Right kidney (tissue), 1 donor: ENCODE measurements around the gene TLDC2.

ENCODE experiments used
- DNase-seq: peaks from one replicate; pipeline ENCODE4 v3.0.0-alpha.2; 2016

The TLDC2 gene

DNA sequence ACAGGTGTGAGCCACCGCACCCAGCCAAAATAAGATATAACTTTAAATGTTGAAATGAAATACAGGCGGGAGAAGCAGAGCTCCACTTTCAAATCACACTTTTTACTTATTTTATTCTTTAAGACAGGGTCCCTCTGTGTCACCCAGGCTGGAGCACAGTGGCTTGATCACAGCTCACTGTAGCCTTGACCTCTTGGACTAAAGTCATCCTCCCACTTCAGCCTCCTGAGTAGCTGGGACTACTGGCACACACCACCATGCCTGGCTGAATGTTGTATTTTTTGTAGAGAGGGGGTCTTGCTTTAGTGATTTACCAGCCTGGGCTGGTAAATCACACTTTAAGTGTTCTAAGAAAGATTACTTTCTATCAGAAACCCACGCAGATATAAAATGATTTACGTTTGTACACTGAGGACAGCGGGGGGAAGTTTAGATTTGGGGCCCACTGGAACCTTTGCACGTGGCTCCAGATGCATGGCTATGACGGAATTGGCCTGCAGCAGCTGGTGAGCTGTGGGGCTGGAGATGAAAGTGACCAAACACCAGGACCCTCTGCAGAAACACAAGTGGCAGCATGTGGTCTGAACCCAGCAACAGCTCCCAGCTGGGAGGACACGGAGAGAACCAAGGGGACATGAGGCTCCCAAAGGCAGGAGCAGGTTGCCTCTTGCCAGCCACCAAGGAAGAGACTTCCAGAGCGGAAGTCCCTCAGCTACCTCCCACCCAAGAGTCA lies 26.4 kb upstream of the TLDC2 start:
- no peak for DNase-seq

DNA sequence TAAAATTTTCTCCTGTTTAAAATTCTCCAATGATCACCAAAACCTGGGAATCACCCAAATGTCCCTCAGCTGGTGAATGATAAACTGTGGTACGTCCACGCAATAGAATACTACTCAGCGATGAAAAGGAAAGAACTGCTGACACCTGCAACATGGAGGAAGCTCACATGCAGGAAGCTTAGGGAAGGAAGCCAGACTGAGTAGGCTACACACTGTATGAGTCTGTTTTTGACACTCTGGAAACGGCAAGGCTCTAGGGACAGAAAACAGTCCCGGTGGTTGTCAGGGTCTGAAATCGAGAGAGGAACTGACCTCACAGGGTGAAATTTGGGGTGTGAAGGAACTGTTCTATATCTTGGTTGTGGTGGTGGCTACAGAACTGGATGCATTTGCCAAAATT lies 25.2 kb upstream of the TLDC2 start:
- DNase-seq, result no peak

- no peak for DNase-seq
Observed at GRCh38 chr20:36851490-36851889, 24.4 kb upstream of the TLDC2 start.

GRCh38 chr20:36852187-36852586 lies 23.8 kb upstream of the TLDC2 start:
- DNase-seq, result no peak

GRCh38 chr20:36854348-36855240 lies 21.3 kb upstream of the TLDC2 start:
- DNase-seq, result no peak

GRCh38 chr20:36855241-36855657 lies 20.7 kb upstream of the TLDC2 start:
- no peak for DNase-seq

DNA sequence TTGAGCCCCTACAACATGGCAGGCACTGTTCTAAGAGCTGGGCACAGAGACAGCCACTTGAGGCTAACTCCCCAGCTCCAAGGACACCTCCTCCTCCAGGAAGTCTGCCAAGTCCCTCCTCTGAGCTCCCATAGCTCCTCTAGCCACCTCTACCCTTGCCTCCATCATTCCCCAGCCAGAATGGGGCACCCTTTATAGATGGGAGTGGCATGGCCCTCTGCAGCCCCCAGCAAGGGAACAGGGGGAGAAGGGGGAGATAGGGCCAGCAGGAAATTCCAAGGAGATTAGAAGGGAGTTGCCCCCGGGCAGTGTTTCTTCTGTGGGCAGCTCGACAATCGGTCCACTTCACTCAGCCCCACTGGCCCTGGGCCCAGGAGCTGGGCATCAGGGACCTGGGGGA lies 19.7 kb upstream of the TLDC2 start:
- no peak for DNase-seq

DNA sequence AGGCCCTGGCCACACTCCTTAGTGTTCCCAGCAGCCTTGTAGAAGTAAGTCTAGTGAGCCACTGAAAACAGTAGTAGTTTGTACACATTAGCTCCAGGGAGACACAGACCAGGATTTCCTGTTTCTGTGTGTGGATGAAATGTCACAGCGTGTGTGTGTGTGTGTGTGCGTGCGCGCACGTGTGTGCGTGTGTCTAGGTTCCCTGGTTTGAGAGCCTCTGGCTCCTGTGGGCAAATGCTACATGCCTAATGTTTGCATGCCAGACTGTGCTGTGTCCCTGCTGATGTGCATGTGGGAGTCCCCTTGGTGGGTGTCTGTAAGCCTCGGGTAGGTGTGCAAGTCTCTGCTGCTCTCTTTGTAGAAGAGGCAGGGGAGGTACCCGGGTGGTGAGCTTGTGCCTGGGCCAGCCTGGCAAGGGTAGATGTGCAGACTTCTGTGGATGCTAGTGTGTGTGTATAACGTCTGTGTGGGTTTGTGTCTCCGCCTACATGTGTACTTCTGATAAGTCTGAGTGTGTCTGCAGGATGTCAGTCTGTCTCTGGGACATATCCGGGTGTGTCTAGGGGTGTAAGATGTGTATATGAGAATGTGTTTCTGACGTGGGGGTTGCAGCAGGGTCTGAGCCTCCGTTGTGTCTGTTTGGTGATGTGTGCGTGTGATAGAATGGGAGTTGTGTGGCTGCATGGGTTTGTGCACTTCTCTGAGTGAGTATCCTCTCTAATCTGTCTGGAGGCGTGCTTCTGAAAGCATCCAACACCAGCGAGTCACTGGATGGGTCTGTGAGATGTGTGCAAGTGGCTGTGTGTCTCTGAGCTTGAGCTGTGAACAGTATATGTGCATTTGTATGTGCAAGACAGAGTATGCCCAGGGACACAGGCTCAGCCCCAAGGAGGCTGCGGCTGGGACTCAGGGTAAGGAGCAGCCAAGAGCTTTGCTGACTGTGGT lies 19.0 kb upstream of the TLDC2 start:
- DNase-seq, result no peak

GRCh38 chr20:36859282-36859555 lies 16.7 kb upstream of the TLDC2 start:
- DNase-seq, result no peak

GRCh38 chr20:36859700-36860330 lies 16.1 kb upstream of the TLDC2 start:
- DNase-seq, result no peak

GRCh38 chr20:36860339-36860738 lies 15.6 kb upstream of the TLDC2 start:
- DNase-seq, result no peak

DNA sequence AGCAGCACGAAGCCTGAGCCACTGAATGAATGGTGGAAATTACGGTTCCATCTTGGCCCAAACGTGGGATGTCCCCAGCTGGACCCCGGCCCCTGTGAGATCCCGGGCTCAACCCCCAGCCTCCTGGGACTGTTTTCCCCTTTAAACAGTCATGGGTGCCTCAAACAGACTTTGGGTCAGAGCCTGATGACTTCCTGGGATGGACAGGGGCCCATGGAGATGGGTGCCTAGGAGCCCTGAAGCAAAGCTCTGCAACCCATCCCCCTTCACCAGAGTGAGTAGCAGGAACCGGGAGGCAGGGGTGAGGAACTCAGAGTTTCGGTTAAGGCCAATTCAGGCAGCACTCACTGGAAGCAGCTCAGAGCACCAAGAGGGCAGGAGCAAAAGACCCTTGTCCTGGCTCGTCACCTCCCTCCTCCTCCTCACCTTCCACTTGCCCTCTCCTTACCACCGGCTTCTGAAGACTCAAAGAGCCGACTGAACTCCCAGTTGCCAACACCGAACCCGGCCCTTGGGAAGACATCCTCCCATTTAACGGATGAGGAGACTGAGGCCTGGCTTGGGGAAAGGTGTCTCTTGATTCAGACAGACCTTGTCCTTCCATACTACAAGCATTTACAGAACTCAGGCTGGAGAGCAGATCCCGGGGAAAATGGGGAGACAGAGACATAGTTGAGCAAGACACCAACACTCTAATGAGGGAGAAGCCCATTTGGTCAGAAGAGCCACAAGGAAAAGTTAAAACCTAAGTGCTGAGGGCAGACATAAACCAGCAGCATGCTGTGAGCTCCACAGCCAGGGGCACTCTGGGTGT lies 14.9 kb upstream of the TLDC2 start:
- DNase-seq, result no peak

DNA sequence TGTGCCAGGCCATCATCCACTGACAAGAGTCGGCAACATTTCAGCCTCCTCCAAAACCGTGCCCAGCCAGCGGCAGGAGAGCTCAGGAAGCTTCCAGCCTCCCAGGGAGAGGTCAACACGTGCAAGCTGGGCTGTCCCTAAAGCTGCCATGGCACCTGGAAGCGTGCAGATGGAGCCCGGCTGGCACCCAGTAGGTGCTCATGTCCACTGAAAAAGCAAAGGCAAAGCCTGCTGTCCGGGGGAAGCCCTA lies 14.4 kb upstream of the TLDC2 start:
- no peak for DNase-seq

DNA sequence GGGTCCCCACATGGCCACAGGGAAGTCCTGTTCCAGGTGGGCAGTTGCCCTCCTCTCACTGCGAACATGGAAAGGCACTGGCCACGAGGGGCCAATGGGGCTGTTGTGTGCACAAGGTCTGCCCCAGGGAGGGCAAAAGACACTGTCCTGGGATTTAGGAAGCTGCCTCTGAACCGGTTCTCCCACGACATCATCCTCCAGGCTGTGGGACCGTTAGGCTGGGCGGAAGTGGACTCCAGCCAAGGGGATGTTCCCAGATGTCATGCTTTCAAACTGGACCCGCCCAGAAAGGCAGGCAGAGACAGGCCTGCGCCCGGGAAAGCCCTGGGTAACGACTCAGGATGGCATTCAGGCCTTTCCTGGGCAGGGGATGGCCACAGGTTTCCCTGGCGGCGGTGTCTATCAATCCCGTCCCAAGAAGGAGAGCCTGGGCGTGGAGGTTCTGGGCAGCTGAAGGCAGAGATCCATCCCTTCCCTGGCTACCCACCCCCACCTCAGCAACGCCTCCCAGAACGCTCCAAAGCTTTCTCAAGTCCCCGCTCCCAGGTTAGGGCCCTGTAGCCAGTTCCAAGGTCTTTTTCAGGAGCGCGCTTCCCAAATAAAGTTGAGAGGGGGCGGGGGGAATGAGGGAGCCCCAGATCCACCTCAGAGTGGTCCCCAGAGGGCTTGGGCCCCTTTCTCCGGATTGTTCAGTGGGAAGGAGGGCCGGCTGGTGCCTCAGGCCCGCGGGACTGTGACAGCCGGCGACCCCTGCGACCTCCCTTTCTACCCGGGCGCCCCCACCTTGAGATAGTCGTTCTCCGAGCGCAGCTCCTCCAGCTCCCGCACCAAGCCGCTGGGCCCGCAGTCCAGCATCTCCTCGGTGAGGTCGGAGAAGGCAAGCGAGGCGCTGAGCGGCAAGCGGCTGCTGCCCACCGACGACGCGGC lies 13.8 kb upstream of the TLDC2 start:
- peak; percentile 65 for DNase-seq

GRCh38 chr20:36862857-36863668 lies 12.9 kb upstream of the TLDC2 start:
- peak; percentile 73 for DNase-seq

DNA sequence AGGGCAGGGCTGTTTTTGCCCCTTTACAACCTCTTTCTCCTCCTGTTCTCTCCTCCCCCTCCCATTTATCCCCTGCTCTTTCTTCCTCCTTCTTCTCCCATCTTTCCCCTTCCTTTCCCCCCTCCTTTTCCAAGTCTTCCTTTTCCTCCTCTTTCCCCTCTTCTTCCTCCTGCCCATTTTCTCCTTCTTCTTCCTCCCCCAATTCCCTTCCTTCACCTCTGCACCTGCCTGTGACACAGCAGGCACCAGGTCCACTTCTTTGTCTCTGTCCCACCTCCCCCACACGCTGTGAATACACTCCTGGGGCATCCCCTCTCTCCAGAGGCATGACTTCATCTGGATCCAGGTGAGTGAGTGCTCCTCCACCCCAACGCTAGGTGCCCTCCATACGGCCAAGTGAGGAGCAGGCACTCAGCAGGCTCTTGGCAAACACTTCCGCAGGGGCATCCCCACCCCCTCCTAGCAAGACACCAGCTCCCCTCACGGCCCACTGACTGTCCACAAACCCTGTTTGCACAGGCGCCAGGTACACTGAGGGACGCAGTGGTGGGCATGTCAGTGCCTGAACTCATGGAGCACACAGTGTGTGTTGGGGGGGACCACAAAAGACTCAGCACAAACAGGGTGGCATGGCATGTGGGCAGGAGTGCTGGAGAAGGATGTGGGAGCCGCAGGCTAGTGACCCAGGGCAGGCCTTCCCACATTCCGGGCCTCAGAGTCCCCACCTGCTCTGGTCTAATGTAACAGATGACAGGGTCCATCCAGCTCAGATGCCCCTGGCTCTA lies 10.7 kb upstream of the TLDC2 start:
- DNase-seq, result peak; percentile 47

GRCh38 chr20:36865861-36866149 lies 10.1 kb upstream of the TLDC2 start:
- no peak for DNase-seq

DNA sequence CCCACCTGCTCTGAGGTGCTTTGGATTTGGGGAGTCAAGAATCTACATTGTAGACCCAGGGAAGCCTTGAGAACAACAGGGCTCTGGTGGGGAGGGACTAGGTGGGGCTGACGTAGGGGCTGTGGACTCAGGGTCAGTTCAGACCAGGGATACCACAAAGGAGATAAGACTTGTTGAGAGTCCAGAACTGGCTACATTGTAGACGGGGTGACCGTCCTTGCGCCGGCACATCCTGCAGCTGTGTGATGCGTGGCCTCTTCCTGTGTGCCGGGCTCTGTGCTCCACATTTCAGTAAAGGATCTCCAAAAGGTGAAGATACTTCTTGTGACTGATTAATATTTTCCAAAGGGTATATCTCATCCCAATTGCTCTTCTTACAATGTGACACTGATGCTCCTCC lies 9.8 kb upstream of the TLDC2 start:
- DNase-seq, result no peak
